Activated T-cell treated with anti-CD3 and anti-CD28 coated beads, Interleukin-2, amount 50 U/mL, for 72 hours (primary cell): Measurements from ENCODE around the gene COPS6. TPM values are rescaled to one million over a fixed set of nuclear protein-coding genes. Genes with fewer than 3 reads are reported as not detected.

ENCODE experiments used
- ATAC-seq, 2 donors: fragments of 150-1000 bp; cut with Tn5 transposase; replicated peaks in 1 of 2; 2 replicates each; pipeline ENCODE4 v1.10.0; 2021; ENCODE audit warnings: moderate library complexity in 2 of 2, mild to moderate bottlenecking in 1 of 2
- DNase-seq, 2 donors: peaks; one replicate each; pipeline ENCODE4 v3.0.0; 2021 to 2022; ENCODE audit warnings: mixed read lengths in 1 of 2
- H3K27ac Mint-ChIP-seq: one replicate; pipeline ENCODE4 v1.8.0; 2022; ENCODE audit warnings: mild to moderate bottlenecking, moderate library complexity, mixed read lengths
- H3K27me3 Mint-ChIP-seq: one replicate; pipeline ENCODE4 v1.8.0; 2022; ENCODE audit warnings: low read depth, mixed read lengths
- H3K36me3 Mint-ChIP-seq, 2 donors: one replicate each; pipeline ENCODE4 v1.8.0; 2022; ENCODE audit warnings: mixed read lengths in 2 of 2, mild to moderate bottlenecking in 1 of 2; ENCODE audit not compliant: insufficient read depth in 2 of 2
- H3K4me1 Mint-ChIP-seq: one replicate; pipeline ENCODE4 v1.8.0; 2022; ENCODE audit warnings: low read depth, mixed read lengths
- H3K4me3 Mint-ChIP-seq, 2 donors: one replicate each; pipeline ENCODE4 v1.8.0; 2022; ENCODE audit warnings: mild to moderate bottlenecking in 2 of 2, mixed read lengths in 2 of 2, moderate library complexity in 2 of 2
- H3K9me3 Mint-ChIP-seq, 2 donors: one replicate each; pipeline ENCODE4 v1.8.0; 2022; ENCODE audit warnings: mixed read lengths in 2 of 2
- total RNA-seq, 2 donors: library from RNA; stranded (reverse); gene quantifications; one replicate each; pipeline ENCODE4 v1.2.3, GENCODE V29; 2022

Gene COPS6
- total RNA-seq, 2 donors from 2014 or later, result 43.7 to 45.4 TPM

DNA sequence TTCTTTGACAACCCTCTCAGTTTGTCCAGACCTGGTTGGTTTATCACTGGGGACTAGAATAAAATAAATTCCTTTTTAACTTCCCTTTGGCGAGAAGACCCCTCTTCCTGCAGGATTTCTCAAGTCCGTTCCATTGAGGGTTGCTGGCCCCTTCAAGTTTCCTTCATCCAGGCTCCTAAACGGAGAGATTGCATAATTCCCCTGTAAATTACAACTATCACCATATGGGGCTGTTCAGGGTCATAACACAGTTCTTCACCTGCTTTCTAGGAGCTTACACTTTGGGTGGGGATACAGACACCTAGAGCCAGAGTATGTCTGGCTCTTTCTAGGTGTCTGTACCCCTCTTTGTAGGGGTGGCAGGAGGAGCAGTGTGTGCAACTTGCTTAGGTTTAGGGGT, 3.3 kb upstream of the COPS6 start:
- Mint-ChIP-seq H3K4me1 (peaks cover 39% of the 10 kb centered on the region), H3K27me3 (no peaks in the 10 kb centered on the region), H3K4me3 (no peak overlapping the region), H3K36me3 (peaks cover 3 to 6% of the 10 kb centered on the region in 2 donors), H3K27ac (no peak overlapping the region), H3K9me3 (no peaks in the 10 kb centered on the region)
- DNase-seq, result no peak
- ATAC-seq, result no peak

- Mint-ChIP-seq H3K27ac (peak overlapping the region; percentile 94), H3K4me1 (peaks cover 46% of the 10 kb centered on the region), H3K27me3 (no peaks in the 10 kb centered on the region), H3K4me3 (peak overlapping the region in 1 of 2 donors; percentile 32), H3K9me3 (no peaks in the 10 kb centered on the region), H3K36me3 (peaks cover 1 to 7% of the 10 kb centered on the region in 2 donors)
- ATAC-seq (no peak), DNase-seq (no peak)
Measured at GRCh38 chr7:100087055-100087750, 1.6 kb upstream of the COPS6 start.

GRCh38 chr7:100088095-100088620, 611 bp upstream of the COPS6 start:
- no peaks in the 10 kb centered on the region for H3K27me3 Mint-ChIP-seq
- H3K4me1 Mint-ChIP-seq, result peaks cover 45% of the 10 kb centered on the region
- peak overlapping the region; percentile 94 for H3K27ac Mint-ChIP-seq
- H3K9me3 Mint-ChIP-seq, result no peaks in the 10 kb centered on the region
- peaks cover 1 to 7% of the 10 kb centered on the region in 2 donors for H3K36me3 Mint-ChIP-seq
- peak in 1 of 2 donors; percentile 7 for ATAC-seq
- DNase-seq, result no peak
- peak overlapping the region; percentile 82 to 91 for H3K4me3 Mint-ChIP-seq

GRCh38 chr7:100089458-100090196, 858 bp downstream of the COPS6 start:
- Mint-ChIP-seq H3K9me3 (no peaks in the 10 kb centered on the region), H3K4me1 (peaks cover 44% of the 10 kb centered on the region), H3K27me3 (no peaks in the 10 kb centered on the region), H3K36me3 (peaks cover 3 to 13% of the 10 kb centered on the region in 2 donors), H3K4me3 (peak overlapping the region; percentile 82 to 91), H3K27ac (peak overlapping the region; percentile 87)
- DNase-seq (no peak), ATAC-seq (no peak)

GRCh38 chr7:100090527-100091410, 2.0 kb downstream of the COPS6 start:
- H3K9me3 Mint-ChIP-seq, result no peaks in the 10 kb centered on the region
- no peaks in the 10 kb centered on the region for H3K27me3 Mint-ChIP-seq
- ATAC-seq, result peak; percentile 22 to 39

DNA sequence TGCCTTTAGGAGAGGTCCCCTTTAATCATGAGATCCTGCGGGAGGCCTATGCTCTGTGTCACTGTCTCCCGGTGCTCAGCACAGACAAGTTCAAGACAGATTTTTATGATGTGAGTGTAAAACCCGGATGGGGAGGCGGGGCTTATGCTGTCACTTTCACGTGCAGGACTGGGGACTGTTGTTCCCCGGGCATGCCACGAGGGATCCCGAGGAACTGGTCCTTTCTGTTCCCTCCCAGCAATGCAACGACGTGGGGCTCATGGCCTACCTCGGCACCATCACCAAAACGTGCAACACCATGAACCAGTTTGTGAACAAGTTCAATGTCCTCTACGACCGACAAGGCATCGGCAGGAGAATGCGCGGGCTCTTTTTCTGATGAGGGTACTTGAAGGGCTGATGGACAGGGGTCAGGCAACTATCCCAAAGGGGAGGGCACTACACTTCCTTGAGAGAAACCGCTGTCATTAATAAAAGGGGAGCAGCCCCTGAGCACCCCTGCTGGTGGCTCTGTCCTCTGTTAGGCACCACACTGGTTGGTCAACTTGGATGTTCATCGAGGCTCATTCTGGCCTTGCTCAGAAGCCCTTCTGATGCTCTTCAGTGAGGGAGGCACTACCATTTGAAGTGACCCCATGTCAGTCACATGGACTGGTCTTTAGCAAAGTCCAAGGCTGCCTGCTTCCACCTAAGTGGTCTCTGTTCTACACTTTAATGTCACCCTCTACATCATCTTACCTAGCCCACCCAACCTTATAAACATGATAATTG, 2.8 kb downstream of the COPS6 start:
- Mint-ChIP-seq H3K4me3 (no peak overlapping the region), H3K9me3 (no peaks in the 10 kb centered on the region), H3K36me3 (peaks cover 6 to 25% of the 10 kb centered on the region in 2 donors), H3K27ac (no peak overlapping the region), H3K4me1 (peaks cover 61% of the 10 kb centered on the region), H3K27me3 (no peaks in the 10 kb centered on the region)
- peak in 1 of 2 donors; percentile 23 for DNase-seq
- peak in 1 of 2 donors; percentile 5 for ATAC-seq

More at GRCh38 chr7:100090527-100091410, 2.0 kb downstream of the COPS6 start:
- H3K4me3 Mint-ChIP-seq, result peak overlapping the region; percentile 60 to 91
- peaks cover 56% of the 10 kb centered on the region for H3K4me1 Mint-ChIP-seq
- H3K27ac Mint-ChIP-seq, result peak overlapping the region; percentile 87
- DNase-seq, result peak in 1 of 2 donors; percentile 23
- peaks cover 3 to 21% of the 10 kb centered on the region in 2 donors for H3K36me3 Mint-ChIP-seq

GRCh38 chr7:100093054-100093453, 4.3 kb downstream of the COPS6 start:
- H3K4me1 Mint-ChIP-seq, result peaks cover 67% of the 10 kb centered on the region
- no peaks in the 10 kb centered on the region for H3K27me3 Mint-ChIP-seq
- DNase-seq (no peak), ATAC-seq (no peak)
- H3K27ac Mint-ChIP-seq, result no peak overlapping the region
- no peak overlapping the region for H3K4me3 Mint-ChIP-seq
- H3K9me3 Mint-ChIP-seq, result no peaks in the 10 kb centered on the region
- H3K36me3 Mint-ChIP-seq, result peaks cover 15 to 38% of the 10 kb centered on the region in 2 donors

DNA sequence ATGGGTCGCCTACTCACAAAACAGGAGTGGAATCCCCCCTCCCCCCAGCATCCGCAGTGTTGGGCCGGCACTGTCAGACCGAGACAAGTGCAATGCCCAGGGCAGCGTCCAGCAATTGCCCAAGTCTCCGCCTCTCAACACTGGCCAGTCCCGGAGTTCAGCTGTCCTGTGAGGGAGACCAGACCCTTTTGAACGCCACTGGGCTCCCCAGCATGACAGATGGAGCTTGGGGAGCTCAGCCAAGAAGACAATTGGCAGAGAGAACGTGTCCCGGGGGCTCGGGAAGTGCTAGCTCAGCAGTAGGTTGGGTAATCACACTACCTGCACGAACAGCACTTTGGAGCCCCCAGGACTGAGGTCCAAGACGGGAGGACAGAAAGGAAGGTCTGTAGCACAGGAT, 4.7 kb downstream of the COPS6 start:
- H3K4me3 Mint-ChIP-seq, result no peak overlapping the region
- DNase-seq (no peak), ATAC-seq (no peak)
- H3K9me3 Mint-ChIP-seq, result no peaks in the 10 kb centered on the region
- no peak overlapping the region for H3K27ac Mint-ChIP-seq
- H3K27me3 Mint-ChIP-seq, result no peaks in the 10 kb centered on the region
- peaks cover 18 to 43% of the 10 kb centered on the region in 2 donors for H3K36me3 Mint-ChIP-seq
- peaks cover 69% of the 10 kb centered on the region for H3K4me1 Mint-ChIP-seq

DNA sequence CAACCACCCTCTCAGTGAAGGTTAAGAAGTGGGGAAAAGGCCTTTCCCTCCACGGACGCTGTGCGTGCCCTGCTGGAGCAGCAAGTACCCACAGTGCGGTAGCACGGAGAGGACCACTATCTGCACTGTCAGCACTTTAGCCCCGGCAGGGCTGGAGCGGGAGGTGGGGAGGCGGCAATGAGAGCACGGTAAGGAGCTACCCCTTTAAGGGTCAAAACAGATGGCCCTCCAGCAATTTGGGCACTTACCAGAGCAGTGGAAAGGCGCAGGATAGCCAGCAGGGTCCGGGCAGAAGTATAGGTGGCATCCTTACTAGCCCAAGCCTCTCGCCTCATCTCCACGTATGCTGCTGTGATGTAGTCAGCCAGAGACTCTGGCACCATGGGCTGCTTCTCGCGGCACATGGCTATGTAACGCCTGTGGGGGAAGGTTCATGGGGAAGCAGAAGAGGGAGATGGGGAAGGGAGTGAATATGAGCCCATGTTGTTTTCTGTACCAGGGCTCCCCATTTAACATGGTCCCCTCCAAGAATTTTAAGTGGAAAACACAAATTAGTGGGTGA, 5.2 kb downstream of the COPS6 start:
- Mint-ChIP-seq H3K27me3 (no peaks in the 10 kb centered on the region), H3K36me3 (peaks cover 24 to 48% of the 10 kb centered on the region in 2 donors), H3K27ac (no peak overlapping the region), H3K9me3 (no peaks in the 10 kb centered on the region), H3K4me3 (no peak overlapping the region), H3K4me1 (peaks cover 74% of the 10 kb centered on the region)
- ATAC-seq (peak in 1 of 2 donors; percentile 1), DNase-seq (no peak)

DNA sequence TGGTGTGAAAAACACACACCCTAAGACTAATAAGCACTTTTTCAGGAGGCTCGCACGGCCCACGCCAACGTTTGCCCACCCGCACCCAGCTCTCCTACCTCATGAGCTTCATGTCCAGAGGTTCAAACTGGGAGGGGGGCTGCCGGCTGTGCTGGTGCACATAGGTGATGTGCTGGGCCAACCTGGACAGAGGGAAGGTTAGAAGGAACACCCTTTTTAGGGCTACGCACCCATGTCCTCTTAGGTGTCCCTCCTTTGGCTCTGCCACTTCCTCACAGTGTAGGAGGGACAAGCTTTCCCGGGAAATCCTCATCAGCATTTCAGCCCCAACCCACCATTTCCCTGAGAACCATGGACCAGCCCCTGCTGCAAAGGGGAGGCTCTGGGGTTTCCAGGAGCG, 6.5 kb downstream of the COPS6 start:
- Mint-ChIP-seq H3K4me1 (peaks cover 76% of the 10 kb centered on the region), H3K27ac (no peak overlapping the region), H3K4me3 (no peak overlapping the region)

GRCh38 chr7:100095704-100096103, 6.9 kb downstream of the COPS6 start:
- Mint-ChIP-seq H3K4me1 (peaks cover 71% of the 10 kb centered on the region), H3K4me3 (no peak overlapping the region), H3K9me3 (no peaks in the 10 kb centered on the region), H3K27ac (peak overlapping the region; percentile 22), H3K36me3 (peaks cover 33 to 60% of the 10 kb centered on the region in 2 donors), H3K27me3 (no peaks in the 10 kb centered on the region)
- DNase-seq (no peak), ATAC-seq (no peak)

More for the DNA sequence above, 6.5 kb downstream of the COPS6 start:
- ATAC-seq (no peak), DNase-seq (no peak)
- H3K27me3 Mint-ChIP-seq, result no peaks in the 10 kb centered on the region
- no peaks in the 10 kb centered on the region for H3K9me3 Mint-ChIP-seq
- H3K36me3 Mint-ChIP-seq, result peaks cover 33 to 60% of the 10 kb centered on the region in 2 donors

GRCh38 chr7:100098913-100099312, 10.1 kb downstream of the COPS6 start:
- Mint-ChIP-seq H3K9me3 (no peaks in the 10 kb centered on the region), H3K4me1 (peaks cover 61% of the 10 kb centered on the region), H3K27me3 (no peaks in the 10 kb centered on the region), H3K36me3 (peaks cover 32 to 54% of the 10 kb centered on the region in 2 donors), H3K27ac (peak overlapping the region; percentile 96), H3K4me3 (peak overlapping the region; percentile 94 to 99)
- DNase-seq (no peak), ATAC-seq (no peak)
